ENCODE data around the gene CD70. TPM values are rescaled to one million over a fixed set of nuclear protein-coding genes. Genes with fewer than 3 reads are reported as not detected.

The CD70 gene
- total and polyA plus RNA-seq, 4 donors = 0.22 to 0.57 (median 0.34) TPM

GRCh38 chr19:6579450-6580178 is 11.3 kb downstream of the CD70 start:
- no peak for ATAC-seq (ENCODE audit: insufficient read depth, low FRiP score)
- Histone ChIP-seq H3K9ac (ENCODE audit: insufficient read depth in 1 of 2, low read length in 2 of 2) (no peak overlapping the region), H3K36me3 (ENCODE audit: control insufficient read depth in 4 of 4, insufficient read depth in 4 of 4, low read length in 4 of 4) (no peaks in the 10 kb centered on the region), H3K4me3 (no peak overlapping the region), H3K4me1 (ENCODE audit: control insufficient read depth in 5 of 5, insufficient read depth in 5 of 5, low read length in 5 of 5) (peaks cover 0 to 2% (median 0%) of the 10 kb centered on the region in 5 donors), H3K9me3 (ENCODE audit: control insufficient read depth in 4 of 4, insufficient read depth in 3 of 4, low read length in 3 of 4) (no peaks in the 10 kb centered on the region), H3K27ac (ENCODE audit: low read depth in 1 of 2, low read length in 1 of 2) (no peak overlapping the region), H3K27me3 (ENCODE audit: control insufficient read depth in 3 of 3, insufficient read depth in 3 of 3, low read length in 2 of 3) (no peaks in the 10 kb centered on the region)
- DNase-seq = no peak
- no peak for TF ChIP-seq CTCF (IDR thresholded peaks at IDR 0.05; ENCODE audit: control extremely low read depth, extremely low read depth)
- 88 to 90% methylated on average over 7 of the region's 7 CpGs for whole genome bisulfite sequencing, 2 donors

- no peak overlapping the region for H3K4me3 ChIP-seq
- peak overlapping the region in 1 of 2 donors; percentile 31 for H3K27ac ChIP-seq (ENCODE audit: low read depth in 1 of 2, low read length in 1 of 2)
- no peaks in the 10 kb centered on the region for H3K36me3 ChIP-seq (ENCODE audit: control insufficient read depth in 4 of 4, insufficient read depth in 4 of 4, low read length in 4 of 4)
- peaks cover 0 to 2% (median 0%) of the 10 kb centered on the region in 5 donors for H3K4me1 ChIP-seq (ENCODE audit: control insufficient read depth in 5 of 5, insufficient read depth in 5 of 5, low read length in 5 of 5)
- ATAC-seq (ENCODE audit: insufficient read depth, low FRiP score) (peak; percentile 27), DNase-seq (peak in 1 of 3 donors; percentile 14)
- no peak overlapping the region for H3K9ac ChIP-seq (ENCODE audit: insufficient read depth in 1 of 2, low read length in 2 of 2)
- no peak for TF ChIP-seq CTCF (IDR thresholded peaks at IDR 0.05; ENCODE audit: control extremely low read depth, extremely low read depth)
- H3K9me3 ChIP-seq (ENCODE audit: control insufficient read depth in 4 of 4, insufficient read depth in 3 of 4, low read length in 3 of 4) = no peaks in the 10 kb centered on the region
- WGBS, 2 donors = 49 to 65% methylated on average over 5 of the region's 5 CpGs
- H3K27me3 ChIP-seq (ENCODE audit: control insufficient read depth in 3 of 3, insufficient read depth in 3 of 3, low read length in 2 of 3) = no peaks in the 10 kb centered on the region
Measured at GRCh38 chr19:6577476-6578125, 13.3 kb downstream of the CD70 start.

GRCh38 chr19:6576869-6577475 is 14.0 kb downstream of the CD70 start:
- Histone ChIP-seq H3K4me1 (ENCODE audit: control insufficient read depth in 5 of 5, insufficient read depth in 5 of 5, low read length in 5 of 5) (peaks cover 0 to 2% (median 0%) of the 10 kb centered on the region in 5 donors), H3K4me3 (no peak overlapping the region), H3K27ac (ENCODE audit: low read depth in 1 of 2, low read length in 1 of 2) (no peak overlapping the region), H3K36me3 (ENCODE audit: control insufficient read depth in 4 of 4, insufficient read depth in 4 of 4, low read length in 4 of 4) (no peaks in the 10 kb centered on the region), H3K9me3 (ENCODE audit: control insufficient read depth in 4 of 4, insufficient read depth in 3 of 4, low read length in 3 of 4) (peaks cover 0 to 2% (median 0%) of the 10 kb centered on the region in 4 donors), H3K9ac (ENCODE audit: insufficient read depth in 1 of 2, low read length in 2 of 2) (no peak overlapping the region), H3K27me3 (ENCODE audit: control insufficient read depth in 3 of 3, insufficient read depth in 3 of 3, low read length in 2 of 3) (no peaks in the 10 kb centered on the region)
- no peak for TF ChIP-seq CTCF (IDR thresholded peaks at IDR 0.05; ENCODE audit: control extremely low read depth, extremely low read depth)
- 62 to 76% methylated on average over 5 of the region's 5 CpGs for WGBS, 2 donors
- ATAC-seq (ENCODE audit: insufficient read depth, low FRiP score) (no peak), DNase-seq (no peak)

Data from lung (tissue), 12 donors.